GM10266 (cell line): Measurements from ENCODE around the gene CCDC17.

ENCODE experiments used
- DNase-seq: peaks from one replicate; pipeline ENCODE4 v3.0.0; 2012; ENCODE audit errors: extremely low spot score
- CTCF ChIP-seq: IDR thresholded peaks from 2 replicates; pipeline ENCODE4 v1.5.1; 2012; ENCODE audit warnings: mild to moderate bottlenecking, low read depth; ENCODE audit not compliant: control insufficient read depth, insufficient read depth; ENCODE audit errors: missing control alignments

The CCDC17 gene

DNA sequence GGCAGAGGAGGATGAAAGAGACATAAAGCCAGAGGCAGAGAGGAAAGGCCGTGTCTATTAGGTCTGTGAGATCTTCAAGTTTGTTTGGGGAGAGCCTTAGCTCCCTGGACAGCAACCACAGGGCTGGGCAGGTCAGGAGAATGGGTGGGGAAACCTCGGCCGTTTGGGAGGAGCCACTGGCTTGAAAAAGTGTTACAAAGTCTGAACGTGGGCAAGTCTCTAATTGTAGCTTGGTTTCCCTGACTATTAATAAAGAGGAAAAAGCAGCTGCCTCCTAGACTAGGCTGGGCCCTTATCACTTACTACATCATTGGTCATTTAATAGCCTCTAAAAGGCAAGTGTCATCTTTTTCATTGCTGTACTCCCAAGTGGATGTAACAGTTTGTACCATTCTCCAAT is at the start of gene CCDC17:
TSS of gene CCDC17 (minus strand) at position 83 of the 400 bp plus-strand sequence. CDS start 145 bp downstream, outside the sequence.
- TF ChIP-seq CTCF: no peak

GRCh38 chr1:45669859-45670655 is 46.2 kb upstream of the CCDC17 start:
- TF ChIP-seq CTCF: no peak
- no peak for DNase-seq

More for the DNA sequence above, at the start of gene CCDC17:
- no peak for DNase-seq

DNA sequence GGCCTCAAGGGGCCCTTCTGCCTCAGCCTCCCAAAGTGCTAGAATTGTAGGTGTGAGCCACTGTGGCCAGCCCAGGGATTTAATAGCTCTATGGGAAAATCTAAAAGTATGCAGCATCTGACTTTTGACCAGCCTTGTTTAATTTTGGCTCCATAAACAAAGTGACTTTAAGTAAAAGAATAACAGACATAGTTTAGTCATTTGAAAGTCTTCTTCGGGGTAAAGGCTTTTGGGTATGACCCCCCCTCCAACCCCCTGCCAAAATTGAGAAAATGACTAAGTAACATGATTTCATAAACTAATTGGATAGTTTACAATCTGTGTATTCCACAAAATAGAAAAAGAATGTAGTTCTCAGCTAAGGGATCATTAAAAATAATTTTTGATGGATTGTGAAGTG is 45.5 kb upstream of the CCDC17 start:
- DNase-seq: no peak

DNA sequence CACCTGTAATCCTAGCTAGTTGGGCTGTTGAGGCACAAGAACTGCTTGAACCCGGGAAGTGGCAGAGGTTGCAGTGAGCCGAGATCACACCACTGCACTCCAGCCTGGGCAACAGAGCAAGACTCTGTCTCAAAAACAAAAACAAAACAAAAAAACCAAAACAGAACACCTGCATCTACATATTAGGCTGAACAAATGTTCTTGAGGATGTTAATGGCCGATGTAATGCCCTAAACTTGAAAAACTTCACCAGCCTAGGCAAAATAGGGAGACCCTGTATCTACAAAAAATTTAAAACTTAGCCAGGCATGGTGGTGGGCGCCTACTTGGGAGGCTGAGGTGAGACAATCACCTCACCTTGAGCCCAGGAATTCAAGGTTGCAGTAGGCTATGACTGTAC is 44.7 kb upstream of the CCDC17 start:
- TF ChIP-seq CTCF: no peak

More for the DNA sequence above, 45.5 kb upstream of the CCDC17 start:
- no peak for TF ChIP-seq CTCF

GRCh38 chr1:45667321-45668111 is 43.7 kb upstream of the CCDC17 start:
- TF ChIP-seq CTCF: no peak
- no peak for DNase-seq

More for the DNA sequence above, 44.7 kb upstream of the CCDC17 start:
- DNase-seq: no peak

DNA sequence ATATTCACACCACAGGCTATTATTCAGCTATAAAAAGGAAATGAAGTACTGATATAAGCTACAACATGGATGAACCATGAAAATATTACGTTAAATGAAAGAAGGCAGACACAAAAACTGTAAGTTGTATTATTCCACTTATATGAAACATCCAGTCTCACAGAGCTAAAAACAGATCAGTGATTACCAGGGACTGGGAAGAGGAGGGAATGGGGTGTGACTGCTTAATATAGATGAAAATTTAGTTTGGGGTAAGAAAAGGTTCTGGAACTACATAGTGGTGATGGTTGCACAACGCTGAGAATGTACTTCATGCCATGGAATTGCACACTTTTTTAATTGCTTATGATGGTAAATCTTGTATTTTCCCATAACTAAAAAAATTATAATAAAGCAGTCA is 43.0 kb upstream of the CCDC17 start:
- no peak for DNase-seq
- no peak for TF ChIP-seq CTCF

- no peak for TF ChIP-seq CTCF
- DNase-seq: no peak
Measured at GRCh38 chr1:45660336-45660735, 36.5 kb upstream of the CCDC17 start.
